RPMI8226 (cell line): Measurements from ENCODE around the gene FALEC.
A peak's percentile ranks its signal among the peaks of the same experiment; 100 is the strongest.

ENCODE experiments used
- DNase-seq: peaks from one replicate; pipeline ENCODE4 v3.0.0-alpha.2; 2015

Gene FALEC

DNA sequence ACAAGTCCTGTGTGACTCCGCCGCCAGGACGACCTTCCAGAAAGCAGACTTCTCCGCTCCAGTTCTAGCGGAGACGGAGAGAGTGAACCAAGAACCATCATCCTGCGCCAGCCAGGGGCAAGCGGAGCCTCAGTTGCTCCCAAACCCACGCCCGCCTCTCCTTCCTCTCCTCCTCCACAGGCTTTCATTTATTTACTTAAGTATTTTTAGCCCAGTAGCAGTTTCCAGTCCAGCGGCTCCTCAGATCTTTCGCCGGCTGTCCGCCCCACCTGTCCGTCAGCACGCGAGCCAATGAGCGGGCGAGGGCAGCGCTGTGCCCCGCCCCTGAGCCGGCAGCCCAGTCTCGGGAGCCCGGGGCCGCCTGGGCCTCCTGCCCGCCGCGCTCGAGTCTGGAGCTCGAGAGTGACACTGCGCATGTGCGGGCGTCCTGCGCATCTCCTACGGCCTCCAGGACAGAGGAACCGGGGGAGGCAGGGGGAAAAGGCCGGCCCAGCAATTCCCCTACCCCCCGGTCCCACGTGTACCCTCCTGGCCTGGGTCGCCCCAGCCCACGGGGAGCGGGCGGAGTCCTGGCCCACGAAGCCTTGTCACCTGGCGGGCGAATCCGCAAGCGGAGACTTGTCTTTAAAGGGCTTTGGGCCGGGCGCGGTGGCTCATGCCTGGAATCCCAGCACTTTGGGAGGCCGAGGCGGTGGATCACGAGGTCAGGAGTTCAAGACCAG, at the start of gene FALEC:
FALEC (plus strand) TSS at position 425 of the 722 bp plus-strand sequence.
- DNase-seq: peak; percentile 99

DNA sequence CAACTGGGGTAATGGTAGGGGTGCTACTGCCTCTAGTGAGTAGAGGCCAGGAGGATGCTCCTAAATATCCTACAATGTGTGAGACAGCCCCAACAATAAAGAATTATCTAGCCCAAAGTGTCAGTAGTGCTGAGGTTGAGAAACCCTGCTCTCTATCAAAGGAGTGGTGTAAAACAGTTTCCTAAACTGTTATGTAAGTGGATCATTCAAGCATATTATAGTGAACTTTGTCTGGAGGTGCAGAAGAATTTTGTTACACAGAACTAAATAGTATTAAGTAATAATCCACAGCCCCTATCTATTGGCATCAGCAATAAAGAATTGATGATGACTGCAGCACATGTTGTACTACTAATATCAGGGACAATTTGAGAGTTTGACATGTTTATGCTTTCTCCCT, 48.6 kb upstream of the FALEC start:
- no peak for DNase-seq

DNA sequence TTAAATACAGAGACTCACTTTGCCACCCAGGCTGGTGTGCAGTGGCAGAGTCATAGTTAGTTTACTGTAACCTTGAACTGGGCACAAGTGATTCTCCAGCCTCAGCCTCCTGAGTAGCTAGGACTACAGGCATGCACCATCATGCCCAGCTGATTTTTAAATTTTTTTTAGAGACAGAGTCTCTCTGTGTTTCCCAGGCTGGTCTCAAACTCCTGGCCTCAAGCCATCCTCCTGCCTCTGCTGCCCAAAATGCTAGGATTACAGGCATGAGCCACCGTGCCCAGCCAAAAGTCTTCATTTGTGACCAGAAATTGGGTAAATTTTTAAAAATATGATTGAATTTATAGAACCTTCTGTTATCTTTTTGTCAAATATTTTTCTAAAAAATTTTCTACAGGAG, 46.3 kb upstream of the FALEC start:
- no peak for DNase-seq

DNA sequence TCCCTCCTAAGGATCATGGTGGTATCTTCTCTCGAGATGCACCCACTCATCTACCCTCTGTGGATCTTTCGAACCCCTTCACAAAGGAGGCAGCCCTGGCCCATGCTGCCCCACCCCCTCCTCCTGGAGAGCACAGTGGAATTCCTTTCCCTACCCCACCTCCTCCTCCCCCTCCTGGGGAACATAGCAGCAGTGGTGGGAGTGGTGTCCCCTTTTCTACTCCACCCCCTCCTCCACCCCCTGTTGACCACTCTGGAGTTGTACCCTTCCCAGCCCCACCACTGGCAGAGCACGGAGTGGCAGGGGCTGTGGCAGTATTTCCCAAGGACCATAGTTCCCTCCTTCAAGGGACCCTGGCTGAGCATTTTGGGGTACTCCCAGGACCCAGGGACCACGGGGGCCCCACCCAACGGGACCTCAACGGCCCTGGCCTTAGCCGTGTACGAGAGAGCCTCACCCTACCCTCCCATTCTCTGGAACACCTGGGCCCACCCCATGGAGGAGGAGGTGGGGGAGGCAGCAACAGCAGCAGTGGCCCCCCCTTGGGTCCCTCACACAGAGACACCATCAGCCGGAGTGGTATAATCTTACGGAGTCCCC, 42.9 kb upstream of the FALEC start:
- no peak for DNase-seq

DNA sequence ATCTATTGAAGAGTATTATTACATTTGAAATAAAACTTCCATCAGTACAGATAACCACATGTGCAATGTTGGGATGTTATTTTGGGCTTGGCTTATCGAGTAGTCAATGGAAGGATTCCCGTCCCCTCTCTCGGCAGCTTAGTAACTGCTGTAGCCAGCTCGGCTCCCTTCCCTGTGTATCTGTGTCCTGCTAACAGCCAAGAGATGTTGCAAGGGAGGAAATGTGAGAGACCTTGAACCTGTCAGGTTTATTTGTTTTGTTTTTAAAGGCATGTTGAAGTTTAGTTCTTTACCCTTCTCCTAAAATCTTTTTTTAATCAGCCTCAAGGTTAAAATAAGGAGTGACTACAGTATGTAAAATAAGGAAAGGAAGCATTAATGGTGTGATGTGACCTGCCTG, 41.9 kb upstream of the FALEC start:
- no peak for DNase-seq

DNA sequence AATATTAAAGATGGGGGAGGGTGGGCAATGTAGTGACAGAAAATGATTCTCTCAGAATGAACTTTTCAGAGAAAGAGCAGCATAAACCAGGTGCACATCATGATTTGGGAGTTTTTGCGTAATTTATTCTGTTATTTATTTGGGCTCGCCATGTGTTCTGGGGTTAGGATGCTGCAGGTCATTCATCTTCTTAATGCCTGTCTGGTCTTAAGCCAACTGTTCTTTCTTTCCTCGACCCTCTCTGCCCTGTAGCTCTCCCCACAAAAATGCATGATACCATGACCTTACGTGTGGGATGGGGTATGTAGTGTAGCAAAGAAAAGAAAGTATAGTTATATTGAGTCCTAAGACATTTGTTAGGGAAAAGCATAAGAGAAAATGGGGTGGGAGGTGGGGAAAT, 40.7 kb upstream of the FALEC start:
- DNase-seq: no peak

DNA sequence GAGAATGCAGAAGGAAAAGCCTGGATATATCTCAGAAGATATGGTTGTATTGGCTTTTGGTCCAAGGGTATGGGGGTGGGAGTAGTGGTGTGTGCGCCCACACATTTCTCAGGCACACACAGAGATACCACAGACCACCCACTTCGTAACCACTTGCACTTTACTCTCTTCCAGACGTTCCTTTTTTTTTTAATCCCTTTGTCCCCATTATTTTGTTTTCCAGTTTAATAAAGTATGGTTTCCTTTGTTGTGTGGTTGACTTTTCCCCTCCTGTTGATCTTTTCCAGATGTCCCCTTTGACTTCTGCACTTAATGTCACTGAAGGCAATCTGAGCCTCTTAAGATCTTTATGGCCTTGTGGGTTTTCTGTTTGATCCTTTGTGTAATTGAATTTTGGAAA, 38.8 kb upstream of the FALEC start:
- DNase-seq: no peak

DNA sequence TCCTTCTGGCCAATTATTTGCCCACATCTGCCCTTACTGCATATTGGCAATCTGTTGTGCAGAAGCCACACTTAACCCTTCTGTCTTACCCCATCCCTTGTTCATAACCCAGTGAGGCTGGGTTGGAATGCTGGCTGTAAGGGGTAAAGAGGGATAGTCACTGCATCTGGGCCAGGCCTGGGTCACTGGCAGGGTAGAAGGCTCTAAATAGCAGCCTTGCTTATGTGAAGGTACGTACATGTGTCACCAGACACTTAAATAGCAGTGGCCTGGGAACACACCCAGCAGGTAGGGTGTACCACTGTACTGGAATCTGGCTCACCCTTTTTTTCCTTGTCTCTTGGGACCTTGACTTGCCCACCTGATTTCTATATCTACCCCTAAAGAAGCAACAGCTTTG, 38.2 kb upstream of the FALEC start:
- DNase-seq: no peak

DNA sequence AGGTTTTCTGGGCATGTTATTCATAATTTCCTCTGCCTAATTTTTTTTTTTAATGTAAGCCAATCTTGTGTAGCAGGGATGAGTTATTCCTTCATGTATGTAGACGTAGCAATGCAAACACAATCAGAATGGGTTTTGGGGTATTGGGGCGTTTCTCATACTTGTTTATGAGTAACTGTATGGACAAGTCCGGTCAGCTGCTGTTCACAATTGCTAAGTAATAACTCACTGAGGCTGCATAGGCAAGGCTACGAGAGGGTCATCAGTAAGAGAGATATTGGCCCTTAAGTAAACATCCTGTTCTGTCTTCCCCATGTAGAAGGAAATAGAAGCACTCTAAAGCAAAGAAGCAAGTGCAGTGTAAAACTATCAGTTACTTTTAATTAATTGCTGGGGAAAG, 37.8 kb upstream of the FALEC start:
- DNase-seq: no peak

DNA sequence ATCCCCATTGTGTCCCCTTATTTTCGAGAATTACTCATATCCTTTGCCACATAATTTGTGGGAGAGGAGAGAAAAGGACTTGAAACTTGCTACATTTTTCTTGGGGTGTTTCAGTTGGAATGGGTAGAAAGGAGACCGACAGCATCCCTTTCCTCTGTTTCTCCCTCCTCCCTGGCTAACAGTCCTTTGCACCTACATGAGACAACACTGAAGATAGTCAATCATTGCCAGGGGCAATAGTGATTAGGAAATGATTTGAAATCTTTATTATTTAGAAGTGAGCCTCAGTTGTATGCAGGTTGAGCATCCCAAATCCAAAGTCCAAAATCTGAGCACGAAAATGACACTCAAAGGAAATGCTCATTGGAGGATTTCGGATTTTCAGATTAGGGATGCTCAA, 36.2 kb upstream of the FALEC start:
- no peak for DNase-seq

DNA sequence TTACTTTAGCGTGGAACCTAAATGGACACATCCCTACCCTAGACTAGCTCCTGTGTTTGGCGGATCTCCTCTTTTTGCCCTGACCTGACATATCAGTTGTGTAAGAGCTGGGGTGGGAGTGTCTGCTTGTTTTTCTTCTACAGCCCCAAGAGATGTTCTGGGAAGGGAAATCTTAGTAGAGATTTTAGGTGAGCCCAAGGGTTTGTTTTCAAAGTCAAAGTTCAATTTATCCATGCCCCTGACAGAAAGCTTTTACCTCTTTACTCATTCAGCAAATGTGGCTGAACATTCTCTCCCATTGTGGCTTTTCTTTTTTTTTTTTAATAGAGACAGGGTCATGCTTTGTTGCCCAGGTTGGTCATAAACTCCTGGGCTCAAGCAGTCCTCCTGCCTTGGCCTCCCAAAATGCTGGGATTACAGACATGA, 35.6 kb upstream of the FALEC start:
- no peak for DNase-seq

DNA sequence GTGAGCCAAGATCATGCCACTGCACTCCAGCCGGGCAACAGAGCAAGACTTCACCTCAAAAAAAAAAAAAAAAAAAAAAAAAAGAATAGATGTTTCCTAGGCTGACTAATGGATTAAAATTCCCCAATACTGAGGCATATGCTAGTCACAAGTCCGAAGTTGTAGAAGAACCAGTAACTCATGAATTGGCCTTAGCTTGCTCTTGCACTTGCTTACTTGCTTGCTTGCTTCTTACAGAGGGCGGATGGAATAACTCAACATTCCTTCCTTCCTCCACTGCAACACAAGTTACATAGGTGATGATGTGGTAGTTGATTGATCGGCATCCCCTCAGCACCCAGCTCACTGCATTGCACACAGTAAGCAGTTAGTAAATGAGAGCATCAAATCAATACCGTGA, 31.1 kb upstream of the FALEC start:
- no peak for DNase-seq

DNA sequence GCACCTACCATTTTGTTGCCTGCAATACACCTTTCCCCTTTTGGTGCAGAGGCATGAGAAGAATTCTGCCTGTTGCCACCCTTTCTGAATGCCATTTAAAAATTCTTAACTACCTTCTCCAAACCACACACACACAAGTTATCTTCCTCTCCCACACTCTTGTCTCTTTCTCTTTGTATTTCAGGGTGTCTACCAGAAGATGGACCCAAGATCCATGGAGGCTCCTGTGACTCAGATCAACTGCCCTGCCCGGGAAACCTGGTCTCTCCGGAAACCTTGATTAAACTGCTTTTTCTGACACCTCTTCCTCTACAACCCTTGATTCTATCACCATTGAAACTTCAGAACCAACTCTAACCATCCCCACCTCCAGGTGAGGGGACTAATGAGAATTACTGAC, 30.7 kb upstream of the FALEC start:
- DNase-seq: no peak

DNA sequence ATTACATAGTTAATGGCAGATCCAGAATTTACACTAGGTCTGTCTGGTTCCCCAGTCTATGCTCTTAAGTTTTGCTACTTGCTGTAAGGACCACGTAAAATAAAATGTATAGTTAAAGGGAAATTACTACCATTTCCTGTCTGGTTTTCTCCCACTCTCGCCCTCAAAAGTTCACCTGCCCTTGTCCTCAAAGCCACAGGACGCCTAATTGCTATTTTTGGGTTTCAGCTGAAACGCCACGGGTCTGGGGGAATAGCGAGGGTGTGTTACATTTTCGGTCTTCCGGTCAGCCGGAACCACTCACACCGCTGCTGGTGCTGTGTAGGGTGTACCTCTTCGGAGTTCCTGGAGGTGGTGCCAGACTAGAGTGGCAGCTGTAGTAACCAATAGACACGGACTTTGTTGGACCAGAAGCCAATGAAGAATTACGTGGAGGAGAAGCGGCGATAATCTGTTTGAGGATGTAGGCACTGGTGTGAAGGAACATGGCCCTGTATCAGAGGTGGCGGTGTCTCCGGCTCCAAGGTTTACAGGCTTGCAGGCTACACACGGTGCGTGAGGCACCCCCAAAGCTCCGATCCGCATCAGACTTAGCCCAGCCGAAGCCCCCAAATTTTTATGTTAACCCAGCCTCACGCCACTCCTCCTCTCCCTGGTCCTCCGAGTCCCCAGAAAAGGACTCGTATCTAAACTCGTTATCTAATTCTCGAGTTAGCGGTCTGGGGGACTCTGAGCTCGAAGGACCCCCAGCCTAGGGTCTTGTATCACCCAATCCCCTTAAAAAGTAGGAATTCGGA, 28.4 kb upstream of the FALEC start, which contains the start of gene TARS2:
TARS2 (plus strand) TSS at position 454 of the 797 bp plus-strand sequence; CDS start at position 486, 32 bp downstream.
- peak; percentile 100 for DNase-seq

DNA sequence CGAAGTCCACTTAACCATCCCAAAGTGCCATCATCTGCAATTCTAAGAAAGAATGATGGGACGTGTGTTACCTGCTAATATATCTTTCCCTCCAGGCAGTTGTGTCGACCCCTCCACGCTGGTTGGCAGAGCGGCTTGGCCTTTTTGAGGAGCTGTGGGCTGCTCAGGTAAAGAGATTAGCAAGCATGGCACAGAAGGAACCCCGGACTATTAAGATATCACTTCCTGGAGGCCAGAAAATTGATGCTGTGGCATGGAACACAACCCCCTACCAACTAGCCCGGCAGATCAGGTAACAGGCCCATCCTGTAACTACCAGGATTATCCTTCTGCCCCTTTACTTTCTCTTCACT, 27.8 kb upstream of the FALEC start:
- no peak for DNase-seq

DNA sequence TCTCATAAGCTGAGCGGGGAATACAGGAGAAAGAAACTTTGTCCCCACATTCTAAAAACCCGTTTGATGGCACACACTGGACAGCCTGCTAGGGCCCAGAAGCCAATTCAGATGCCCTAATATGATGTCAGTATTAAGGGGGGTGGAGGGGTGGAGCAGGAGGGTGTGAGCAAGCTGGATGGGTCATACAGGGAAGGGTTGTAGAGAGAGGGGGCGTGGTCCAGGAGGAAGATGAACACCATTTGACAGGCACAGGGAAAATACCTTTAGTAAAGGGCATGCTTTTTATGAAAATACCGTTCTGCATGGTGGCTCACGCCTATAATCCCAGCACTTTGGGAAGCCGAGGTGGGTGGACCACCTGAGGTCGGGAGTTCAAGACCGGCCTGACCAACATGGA, 22.4 kb upstream of the FALEC start:
- DNase-seq: no peak

DNA sequence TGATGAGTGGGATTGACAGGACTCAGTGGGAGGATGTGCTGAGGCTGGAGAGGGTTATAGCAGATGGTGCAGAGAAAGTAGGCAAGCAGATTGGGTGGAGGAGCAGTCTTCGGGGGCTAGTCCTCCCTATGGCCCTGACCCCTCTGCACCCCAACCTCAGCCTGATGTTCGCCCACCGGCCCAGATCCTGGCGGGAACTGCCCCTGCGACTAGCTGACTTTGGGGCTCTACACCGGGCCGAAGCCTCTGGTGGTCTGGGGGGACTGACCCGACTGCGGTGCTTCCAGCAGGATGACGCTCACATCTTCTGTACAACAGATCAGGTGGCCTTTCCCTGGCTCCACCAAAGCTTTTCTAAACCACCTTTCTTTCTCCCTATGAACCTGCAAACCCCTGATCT, 17.2 kb upstream of the FALEC start:
- no peak for DNase-seq

DNA sequence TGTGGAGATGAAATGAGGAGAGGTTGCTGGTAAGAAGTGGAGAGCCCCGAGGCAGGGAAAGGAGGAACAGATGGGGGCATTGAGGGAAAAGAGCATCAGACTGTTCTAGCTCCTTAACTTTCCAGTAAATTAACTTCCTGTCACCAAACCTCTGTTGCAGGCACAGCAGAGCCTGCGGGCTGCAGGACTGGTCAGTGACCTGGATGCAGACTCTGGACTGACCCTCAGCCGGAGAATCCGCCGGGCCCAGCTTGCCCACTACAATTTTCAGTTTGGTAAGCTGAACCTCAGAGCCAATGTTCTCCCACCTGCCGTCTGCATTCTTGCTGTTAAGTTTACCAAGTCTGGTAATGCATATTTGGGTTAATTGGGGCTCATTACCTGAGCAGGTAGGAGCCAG, 10.1 kb upstream of the FALEC start:
- DNase-seq: no peak

DNA sequence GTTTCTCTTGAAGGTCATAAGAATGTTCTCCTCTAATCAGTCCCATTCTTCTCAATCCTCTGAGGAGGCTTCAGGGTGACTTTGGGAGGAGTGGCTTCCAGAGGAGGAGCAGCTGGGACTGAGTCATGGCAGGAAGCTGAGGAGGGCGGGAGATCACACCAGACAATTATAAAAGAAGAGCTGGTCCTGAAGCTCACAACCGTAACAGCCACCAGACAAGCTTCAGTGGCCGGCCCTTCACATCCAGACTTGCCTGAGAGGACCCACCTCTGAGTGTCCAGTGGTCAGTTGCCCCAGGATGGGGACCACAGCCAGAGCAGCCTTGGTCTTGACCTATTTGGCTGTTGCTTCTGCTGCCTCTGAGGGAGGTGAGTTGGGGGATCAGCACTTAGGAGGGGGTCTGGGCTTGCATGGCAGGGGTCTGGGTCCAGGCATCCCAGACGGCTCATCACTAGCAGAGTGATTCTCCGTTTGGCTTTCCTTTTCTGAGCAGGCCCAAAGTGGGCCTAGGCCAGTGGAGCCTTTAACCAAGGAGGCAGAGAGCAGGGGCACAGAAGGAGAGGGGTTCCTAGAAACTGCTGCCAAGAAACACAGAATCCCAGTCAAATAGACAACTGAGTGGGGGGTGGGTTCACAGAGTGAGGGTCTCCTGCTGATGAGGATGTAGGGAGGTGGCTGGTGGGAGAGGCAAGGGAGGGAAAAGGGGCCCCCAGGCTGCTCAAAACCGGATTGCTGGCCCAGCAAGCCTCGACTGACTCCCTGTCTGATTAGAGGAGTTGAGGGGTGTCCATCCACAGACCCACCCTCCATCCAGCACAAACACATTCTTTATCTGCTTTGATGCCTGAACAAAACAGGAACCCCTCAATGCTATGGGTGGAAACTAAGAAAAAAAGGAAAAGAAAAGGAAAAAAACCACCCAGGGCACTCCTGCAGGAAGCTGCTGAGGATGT, 7.4 kb upstream of the FALEC start, which contains the start of gene ECM1:
ECM1 (plus strand) TSS at position 198 of the 953 bp plus-strand sequence; CDS start at position 299, 101 bp downstream.
- no peak for DNase-seq

DNA sequence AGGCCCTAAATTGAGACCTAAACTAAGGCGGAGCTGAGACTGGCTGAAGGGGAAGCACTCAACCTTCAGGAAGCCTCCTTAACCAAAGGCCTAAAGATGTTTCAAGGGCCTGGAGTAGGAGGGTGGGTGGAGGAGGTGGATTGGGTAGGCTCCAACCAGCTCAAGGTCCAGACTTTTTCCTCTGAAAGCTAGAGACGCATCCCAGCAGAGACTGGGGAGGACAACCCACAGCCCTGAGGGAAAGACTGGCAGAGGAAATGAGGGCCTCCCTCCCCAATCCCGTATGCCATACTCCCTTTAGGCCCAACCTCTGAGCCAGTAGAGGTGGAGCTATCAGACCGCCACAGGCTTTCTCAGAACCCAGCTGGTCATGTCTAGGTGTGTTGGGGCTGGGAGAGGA, 6.6 kb upstream of the FALEC start:
- DNase-seq: no peak

DNA sequence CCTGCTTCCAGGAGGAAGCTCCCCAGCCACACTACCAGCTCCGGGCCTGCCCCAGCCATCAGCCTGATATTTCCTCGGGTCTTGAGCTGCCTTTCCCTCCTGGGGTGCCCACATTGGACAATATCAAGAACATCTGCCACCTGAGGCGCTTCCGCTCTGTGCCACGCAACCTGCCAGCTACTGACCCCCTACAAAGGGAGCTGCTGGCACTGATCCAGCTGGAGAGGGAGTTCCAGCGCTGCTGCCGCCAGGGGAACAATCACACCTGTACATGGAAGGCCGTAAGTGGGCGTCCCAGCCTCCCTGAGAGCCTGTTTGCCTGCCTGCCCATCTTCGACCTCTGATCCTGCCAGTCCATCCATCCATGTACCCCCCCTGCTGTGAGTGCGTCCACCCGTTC, 4.0 kb upstream of the FALEC start:
- no peak for DNase-seq

DNA sequence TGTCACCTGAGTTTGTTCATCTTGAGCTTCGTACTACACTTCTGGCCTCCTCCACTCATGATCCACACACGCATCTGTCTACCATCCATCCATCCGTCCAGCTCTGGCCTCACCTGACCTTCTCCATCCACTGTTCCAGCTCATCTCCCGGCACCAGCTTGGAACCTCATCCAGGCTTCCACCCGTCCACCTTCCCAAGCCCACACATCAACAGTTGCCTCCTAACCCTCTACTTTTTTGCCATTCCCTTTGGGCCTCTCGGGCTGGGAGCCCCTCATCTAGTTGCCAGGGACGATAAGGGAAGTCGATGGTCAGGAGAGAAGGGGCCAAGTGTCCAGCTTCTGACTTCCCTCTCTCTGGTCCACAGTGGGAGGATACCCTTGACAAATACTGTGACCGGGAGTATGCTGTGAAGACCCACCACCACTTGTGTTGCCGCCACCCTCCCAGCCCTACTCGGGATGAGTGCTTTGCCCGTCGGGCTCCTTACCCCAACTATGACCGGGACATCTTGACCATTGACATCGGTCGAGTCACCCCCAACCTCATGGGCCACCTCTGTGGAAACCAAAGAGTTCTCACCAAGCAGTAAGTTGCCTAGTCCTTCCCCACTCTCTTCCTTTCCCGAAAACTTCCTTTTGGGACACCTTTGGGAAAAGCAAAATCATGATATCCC, 3.4 kb upstream of the FALEC start:
- DNase-seq: no peak
